H7 (cell line): Measurements from ENCODE around the gene GPR65. TPM values are rescaled to one million over a fixed set of nuclear protein-coding genes. Genes with fewer than 3 reads are reported as not detected.

Experiments used
- DNase-seq: peaks from one replicate; pipeline ENCODE4 v3.0.0; 2012
- H3K27me3 ChIP-seq: 2 replicates; pipeline ENCODE4 v1.6.0; 2011; ENCODE audit warnings: mild to moderate bottlenecking, low read length; ENCODE audit not compliant: control insufficient read depth, insufficient read depth
- H3K36me3 ChIP-seq: replicated peaks from 2 replicates; pipeline ENCODE4 v1.5.1; 2011; ENCODE audit warnings: low read length; ENCODE audit not compliant: control insufficient read depth, insufficient read depth
- H3K4me3 ChIP-seq: 2 replicates; pipeline ENCODE4 v1.5.1; 2011; ENCODE audit warnings: low read depth, mild to moderate bottlenecking, control low read depth, low read length, moderate library complexity; ENCODE audit not compliant: insufficient read depth
- total RNA-seq: library from RNA; depleted of rRNA; stranded (reverse); fragments of >200 nt; shearing (Covaris generic); gene quantifications from 2 replicates; pipeline ENCODE4 v1.2.3, GENCODE V29; 2014; rRNA removed

The GPR65 gene
- total RNA-seq, 1 experiment from 2014 or later: not detected

DNA sequence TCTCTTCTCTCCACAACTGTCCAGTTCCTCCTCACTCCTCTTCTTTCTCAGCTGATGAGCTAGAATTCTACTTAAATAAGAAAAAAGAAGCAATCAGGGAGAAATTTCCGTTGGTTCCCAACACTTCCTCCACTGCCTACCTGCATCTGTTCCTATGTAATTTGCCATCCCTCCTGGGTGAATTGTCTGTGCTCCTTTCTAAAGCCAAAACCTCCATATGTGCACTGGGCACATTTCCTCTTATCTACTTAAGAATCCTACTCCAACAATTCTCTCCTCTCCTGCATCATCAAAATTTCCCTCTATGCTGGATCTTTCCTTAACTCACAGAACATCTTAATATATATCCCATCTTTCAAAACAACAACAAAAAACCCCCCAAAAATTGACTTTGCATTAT is 35.2 kb downstream of the GPR65 start:
- no peak overlapping the region for H3K4me3 ChIP-seq
- no peaks in the 10 kb centered on the region for H3K36me3 ChIP-seq
- DNase-seq: no peak
- H3K27me3 ChIP-seq: no peaks in the 10 kb centered on the region

DNA sequence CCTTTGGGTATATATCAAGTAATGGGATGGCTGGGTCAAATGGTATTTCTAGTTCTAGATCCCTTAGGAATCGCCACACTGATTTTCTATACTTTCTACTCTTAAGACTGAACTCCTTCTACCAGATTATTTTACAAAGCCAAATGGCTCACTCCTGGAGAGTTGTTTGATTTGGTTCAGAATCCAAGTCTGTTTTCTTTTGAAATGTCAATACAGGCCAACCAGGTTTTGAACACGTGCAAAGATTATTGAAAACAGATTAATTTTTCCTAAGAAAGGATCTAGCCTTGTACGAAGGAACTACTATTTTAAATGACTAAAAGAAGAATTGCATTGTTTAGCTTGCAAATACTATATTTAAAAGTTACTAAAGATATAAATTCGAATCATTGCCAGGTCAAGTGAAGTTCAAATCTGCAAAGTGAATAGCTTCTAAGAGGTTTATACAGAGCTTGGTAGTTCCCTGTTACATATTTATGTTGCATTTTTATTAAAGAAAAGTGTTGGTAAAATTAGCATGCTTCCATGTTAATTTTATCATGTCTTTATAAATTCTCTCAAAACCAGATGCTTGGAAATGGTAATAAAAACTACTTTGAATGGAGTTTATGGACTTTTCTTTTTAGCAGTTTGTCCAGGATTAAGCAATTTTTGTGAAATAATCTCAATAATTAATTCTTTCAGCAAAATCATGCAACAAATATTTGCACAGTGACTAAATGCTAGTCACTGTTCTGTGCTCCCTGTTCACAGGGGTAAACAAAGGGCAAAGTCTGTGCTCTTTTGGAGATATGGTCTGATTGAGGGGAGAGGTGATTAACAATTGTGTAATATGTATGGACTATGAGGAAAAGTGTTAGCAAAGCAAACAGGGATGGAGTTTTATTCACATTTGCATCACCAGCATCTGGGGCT is 38.9 kb downstream of the GPR65 start:
- Histone ChIP-seq H3K4me3 (no peak overlapping the region), H3K36me3 (no peaks in the 10 kb centered on the region), H3K27me3 (no peaks in the 10 kb centered on the region)
- DNase-seq: no peak

DNA sequence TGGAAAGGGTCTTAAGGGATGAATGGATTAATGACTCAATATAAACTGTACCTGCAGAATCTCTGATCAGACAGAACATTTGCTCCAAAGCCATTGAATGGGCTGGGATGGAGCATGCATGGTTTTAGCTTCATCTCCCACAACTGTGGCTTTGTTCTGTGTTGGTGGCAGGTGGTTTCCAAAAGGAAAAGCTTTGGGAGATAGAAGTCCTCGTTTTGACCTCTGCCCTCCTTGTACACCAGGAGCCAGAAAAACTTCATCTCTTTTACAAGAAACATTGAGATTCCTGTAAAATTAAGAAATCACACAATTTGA is 39.5 kb downstream of the GPR65 start:
- Histone ChIP-seq H3K27me3 (no peaks in the 10 kb centered on the region), H3K36me3 (no peaks in the 10 kb centered on the region), H3K4me3 (no peak overlapping the region)
- DNase-seq: no peak

DNA sequence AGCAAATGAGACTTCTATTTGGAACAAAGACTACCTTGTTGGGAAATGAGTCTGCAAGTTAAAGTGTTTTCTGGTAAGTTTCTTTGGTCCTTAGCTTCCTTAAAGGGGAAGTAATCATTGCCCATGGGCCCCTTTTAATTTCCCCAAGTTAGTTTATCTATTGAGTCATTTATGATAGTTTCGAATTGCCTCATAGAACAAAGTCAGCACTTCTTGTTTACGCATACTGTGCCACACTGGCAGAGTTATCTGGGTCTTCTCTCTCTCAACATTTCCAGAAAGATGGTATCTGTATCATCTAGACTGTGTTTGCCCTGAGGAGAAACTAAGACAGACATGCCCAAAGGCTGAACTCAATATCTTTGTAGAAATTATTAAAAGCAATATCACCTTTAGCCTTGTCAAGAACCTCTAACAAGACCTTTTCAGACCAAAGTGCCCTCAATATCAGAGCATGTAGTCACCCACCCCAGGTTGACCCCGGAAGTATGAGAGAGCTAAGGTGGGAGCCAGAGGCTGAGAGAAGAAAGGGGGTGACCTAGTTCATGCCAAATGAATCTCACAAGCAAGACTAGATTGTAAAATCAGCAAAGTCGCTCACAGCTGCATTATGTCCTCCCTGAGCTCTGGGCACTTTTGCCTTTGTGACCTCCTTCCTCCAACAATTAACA is 40.0 kb downstream of the GPR65 start:
- H3K36me3 ChIP-seq: no peaks in the 10 kb centered on the region
- no peak overlapping the region for H3K4me3 ChIP-seq
- DNase-seq: no peak
- no peaks in the 10 kb centered on the region for H3K27me3 ChIP-seq

DNA sequence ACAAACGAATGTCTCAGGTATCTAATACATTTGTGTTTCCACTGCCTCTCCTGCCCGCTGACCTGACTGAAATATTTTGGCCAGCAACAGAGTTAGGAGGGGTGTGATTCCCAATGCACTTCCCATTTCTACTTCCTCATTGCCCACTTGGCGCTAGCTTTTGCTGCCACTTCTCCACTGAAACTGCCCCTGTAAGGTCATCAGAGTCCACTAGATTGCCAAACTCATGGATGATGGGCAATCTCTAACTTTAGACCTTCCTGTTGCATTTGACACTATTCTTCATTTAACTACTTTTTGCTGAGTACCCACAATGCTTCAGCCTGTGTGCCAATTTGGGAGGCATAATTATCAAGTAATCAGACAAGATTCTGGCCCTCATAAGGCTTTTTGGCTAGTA is 40.8 kb downstream of the GPR65 start:
- no peaks in the 10 kb centered on the region for H3K36me3 ChIP-seq
- H3K27me3 ChIP-seq: no peaks in the 10 kb centered on the region
- H3K4me3 ChIP-seq: no peak overlapping the region
- DNase-seq: no peak

DNA sequence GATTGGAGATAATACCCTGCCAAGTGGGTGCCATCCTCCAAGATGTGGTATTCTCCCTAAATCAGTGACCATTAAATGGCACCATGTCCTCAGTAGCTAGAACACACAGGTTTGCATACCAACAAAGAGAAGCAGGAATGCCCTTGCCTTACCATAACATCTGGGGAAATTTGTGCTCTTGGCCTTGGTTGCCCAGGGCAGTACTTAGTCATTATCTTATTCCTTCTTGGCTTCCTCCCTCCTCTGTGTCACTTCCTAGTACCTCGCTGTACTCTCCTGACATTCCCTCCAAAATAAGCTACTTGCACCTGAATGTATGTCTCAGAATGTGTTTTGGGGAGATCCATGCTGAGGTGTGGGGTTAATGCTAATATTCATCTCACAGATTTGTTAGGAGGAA is 43.4 kb downstream of the GPR65 start:
- DNase-seq: no peak
- no peaks in the 10 kb centered on the region for H3K27me3 ChIP-seq
- no peak overlapping the region for H3K4me3 ChIP-seq

DNA sequence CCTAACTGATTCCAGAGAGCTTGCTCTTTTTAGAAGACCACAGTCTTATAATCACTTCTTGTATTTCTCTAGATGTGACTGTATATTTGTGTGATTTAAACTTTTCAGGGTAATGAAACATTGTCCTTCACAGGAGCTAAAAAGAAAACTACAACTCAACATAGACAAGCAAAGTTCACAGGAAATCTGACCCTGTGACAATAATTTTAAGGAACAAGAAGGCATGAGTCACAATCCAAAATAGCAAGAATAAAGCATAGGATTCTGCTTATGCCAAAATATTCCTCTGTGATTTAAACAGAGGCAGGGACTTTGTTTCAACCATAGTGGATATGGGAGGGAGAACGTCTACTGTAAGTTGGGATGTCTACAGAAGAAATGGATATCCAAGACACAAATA is 44.3 kb downstream of the GPR65 start:
- Histone ChIP-seq H3K27me3 (no peaks in the 10 kb centered on the region), H3K4me3 (no peak overlapping the region), H3K36me3 (no peaks in the 10 kb centered on the region)
- no peak for DNase-seq

More for the DNA sequence above, 43.4 kb downstream of the GPR65 start:
- H3K36me3 ChIP-seq: no peaks in the 10 kb centered on the region

DNA sequence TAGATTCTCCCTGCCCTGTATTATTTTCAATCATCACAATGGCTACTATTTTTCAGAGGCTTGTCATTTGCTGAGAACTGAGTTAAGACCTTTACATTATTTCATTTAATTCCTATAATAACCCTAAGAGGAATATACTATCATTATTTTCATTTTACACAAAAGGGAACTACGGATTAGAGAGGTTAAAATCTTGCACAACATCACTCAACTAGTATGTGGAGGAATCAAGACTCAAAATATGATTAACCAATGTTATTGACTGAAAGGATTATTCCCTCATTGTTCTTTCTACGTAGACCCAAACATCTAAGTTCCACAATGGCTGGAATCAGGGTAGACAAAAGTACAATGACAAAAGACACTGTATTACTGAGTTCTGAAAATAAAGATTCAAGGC is 45.0 kb downstream of the GPR65 start:
- no peak for DNase-seq
- Histone ChIP-seq H3K27me3 (no peaks in the 10 kb centered on the region), H3K36me3 (no peaks in the 10 kb centered on the region)

DNA sequence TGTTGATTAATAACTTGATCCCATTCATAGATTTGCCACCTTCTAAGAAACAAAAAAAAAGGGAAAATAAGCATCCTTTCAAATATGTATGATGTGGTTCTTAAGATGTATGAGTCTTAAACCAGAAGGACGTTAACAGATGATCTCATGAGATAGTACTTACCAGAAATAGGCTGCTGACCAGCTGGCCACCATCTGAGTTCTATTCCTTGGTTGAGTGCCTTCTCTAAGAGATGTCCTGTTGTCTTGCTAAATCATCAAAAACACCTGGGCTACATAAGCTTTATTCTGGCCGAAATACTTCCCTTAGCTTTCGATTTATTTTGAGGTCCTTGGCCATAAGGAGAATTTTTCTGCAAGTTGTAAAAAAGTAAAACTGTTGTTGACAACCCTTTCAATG is 55.6 kb downstream of the GPR65 start:
- H3K4me3 ChIP-seq: no peak overlapping the region
- no peaks in the 10 kb centered on the region for H3K27me3 ChIP-seq
- no peak for DNase-seq
- no peaks in the 10 kb centered on the region for H3K36me3 ChIP-seq

More for the DNA sequence above, 45.0 kb downstream of the GPR65 start:
- no peak overlapping the region for H3K4me3 ChIP-seq

DNA sequence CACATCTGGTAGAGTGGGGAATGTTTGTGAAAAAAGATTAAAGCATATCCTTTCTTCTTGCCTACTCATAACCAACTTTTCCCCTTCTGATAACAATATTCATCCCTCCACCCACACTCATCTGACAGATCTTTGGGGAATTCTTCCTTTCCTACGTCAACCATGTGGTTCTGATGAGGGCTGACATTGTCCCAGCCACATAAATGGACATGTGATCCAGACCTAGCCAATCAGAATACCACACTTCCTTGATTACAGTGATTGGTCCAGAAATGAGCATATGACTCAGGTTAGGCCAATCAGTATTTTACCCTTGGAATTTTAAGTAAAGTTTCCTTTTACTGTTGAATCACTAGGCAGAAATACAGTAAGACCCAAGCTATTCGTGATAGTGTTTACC is 58.9 kb downstream of the GPR65 start:
- Histone ChIP-seq H3K36me3 (no peaks in the 10 kb centered on the region), H3K27me3 (no peaks in the 10 kb centered on the region), H3K4me3 (no peak overlapping the region)
- DNase-seq: no peak

Other genes with a start within 250 kb of the GPR65 start
- 8.7 and 11.9 TPM in 2 replicates for gene GALC, start 12.0 kb upstream of the GPR65 start, total RNA-seq